Measurements from ENCODE around the gene MAP1LC3C. TPM values are rescaled to one million over a fixed set of nuclear protein-coding genes. Genes with fewer than 3 reads are reported as not detected.

The MAP1LC3C gene
- total RNA-seq: 0.32 TPM
- long read RNA-seq: 0 reads

GRCh38 chr1:241999026-241999425 is at the start of gene MAP1LC3C:
Gene MAP1LC3C (minus strand): TSS chr1:241999098. CDS start chr1:241999008, 90 bp downstream.
- no peak for DNase-seq (ENCODE audit: low spot score)
- intact Hi-C loops (cut with DNase I): loop anchor here (5.0 to 10.0 kb wide), 3 partner anchors 102 to 464 kb away; partner anchors contain the start of gene KMO

- intact Hi-C loops (cut with DNase I): no loop called here
- no peak for DNase-seq (ENCODE audit: low spot score)
Observed at GRCh38 chr1:242043165-242043564, 44.3 kb upstream of the MAP1LC3C start.

GRCh38 chr1:242034392-242034791 is 35.5 kb upstream of the MAP1LC3C start:
- intact Hi-C loops (cut with DNase I): no loop called here
- no peak for DNase-seq (ENCODE audit: low spot score)

GRCh38 chr1:242033447-242033846 is 34.5 kb upstream of the MAP1LC3C start:
- intact Hi-C loops (cut with DNase I): no loop called here

GRCh38 chr1:242030071-242030470 is 31.2 kb upstream of the MAP1LC3C start:
- no peak for DNase-seq (ENCODE audit: low spot score)
- intact Hi-C loops (cut with DNase I): no loop called here

More at GRCh38 chr1:242033447-242033846, 34.5 kb upstream of the MAP1LC3C start:
- DNase-seq (ENCODE audit: low spot score): no peak

GRCh38 chr1:242025681-242026080 is 26.8 kb upstream of the MAP1LC3C start:
- intact Hi-C loops (cut with DNase I): no loop called here
- DNase-seq (ENCODE audit: low spot score): no peak

- DNase-seq (ENCODE audit: low spot score): no peak
- intact Hi-C loops (cut with DNase I): no loop called here
Observed at GRCh38 chr1:242023805-242024204, 24.9 kb upstream of the MAP1LC3C start.

GRCh38 chr1:242019018-242019417 is 20.1 kb upstream of the MAP1LC3C start:
- no peak for DNase-seq (ENCODE audit: low spot score)
- intact Hi-C loops (cut with DNase I): loop anchor here (5.0 kb wide), 1 partner anchor 122 kb away; no protein-coding TSS in a partner anchor

GRCh38 chr1:242017580-242018233 is 18.8 kb upstream of the MAP1LC3C start:
- peak; percentile 53 for DNase-seq (ENCODE audit: low spot score)
- intact Hi-C loops (cut with DNase I): loop anchor here (5.0 kb wide), 1 partner anchor 120 kb away; no protein-coding TSS in a partner anchor

GRCh38 chr1:242016479-242016878 is 17.6 kb upstream of the MAP1LC3C start:
- intact Hi-C loops (cut with DNase I): loop anchor here (5.0 kb wide), 1 partner anchor 119 kb away; no protein-coding TSS in a partner anchor
- DNase-seq (ENCODE audit: low spot score): no peak

- intact Hi-C loops (cut with DNase I): no loop called here
- DNase-seq (ENCODE audit: low spot score): no peak
Observed at GRCh38 chr1:242011894-242012660, 13.2 kb upstream of the MAP1LC3C start.

GRCh38 chr1:242008826-242009495 is 10.1 kb upstream of the MAP1LC3C start:
- no peak for DNase-seq (ENCODE audit: low spot score)
- intact Hi-C loops (cut with DNase I): no loop called here

GRCh38 chr1:242006976-242007375 is 8.1 kb upstream of the MAP1LC3C start:
- no peak for DNase-seq (ENCODE audit: low spot score)
- intact Hi-C loops (cut with DNase I): no loop called here

- DNase-seq (ENCODE audit: low spot score): no peak
- intact Hi-C loops (cut with DNase I): no loop called here
Observed at GRCh38 chr1:242005866-242006535, 7.1 kb upstream of the MAP1LC3C start.

GRCh38 chr1:242004751-242005495 is 6.0 kb upstream of the MAP1LC3C start:
- intact Hi-C loops (cut with DNase I): no loop called here

GRCh38 chr1:242002510-242002909 is 3.6 kb upstream of the MAP1LC3C start:
- no peak for DNase-seq (ENCODE audit: low spot score)
- intact Hi-C loops (cut with DNase I): no loop called here

More at GRCh38 chr1:242004751-242005495, 6.0 kb upstream of the MAP1LC3C start:
- no peak for DNase-seq (ENCODE audit: low spot score)

- no peak for DNase-seq (ENCODE audit: low spot score)
- intact Hi-C loops (cut with DNase I): no loop called here
Observed at GRCh38 chr1:242002072-242002471, 3.2 kb upstream of the MAP1LC3C start.

- intact Hi-C loops (cut with DNase I): no loop called here
- DNase-seq (ENCODE audit: low spot score): no peak
Observed at GRCh38 chr1:242000434-242000833, 1.5 kb upstream of the MAP1LC3C start.

GRCh38 chr1:241998412-241998921 is 431 bp downstream of the MAP1LC3C start:
- DNase-seq (ENCODE audit: low spot score): peak; percentile 84
- intact Hi-C loops (cut with DNase I): loop anchor here (5.0 to 10.0 kb wide), 3 partner anchors 101 to 464 kb away; partner anchors contain the start of gene KMO
